Coronary artery (tissue), 2 donors: ENCODE measurements around the gene C3orf22.

Source experiments
- DNase-seq: peaks from one replicate; pipeline ENCODE4 v3.0.0-alpha.2; 2017; ENCODE audit warnings: low spot score
- H3K27ac ChIP-seq, 2 donors: fragments of 200-600 bp; sonication (generic); one replicate each; pipeline ENCODE4 v1.5.1; 2016 to 2019
- H3K4me3 ChIP-seq: fragments of 200-600 bp; sonication (generic); 2 replicates; pipeline ENCODE4 v1.5.1; 2016; ENCODE audit warnings: mild to moderate bottlenecking, moderate library complexity
- CTCF ChIP-seq: fragments of 200-600 bp; sonication (generic); IDR thresholded peaks from one replicate; pipeline ENCODE4 v1.5.1; 2019; ENCODE audit warnings: antibody characterized with exemption

Gene C3orf22

GRCh38 chr3:126521122-126521891, 37.4 kb downstream of the C3orf22 start:
- no peak for DNase-seq
- Histone ChIP-seq H3K4me3 (no peak overlapping the region), H3K27ac (no peak overlapping the region)
- TF ChIP-seq CTCF, result no peak

GRCh38 chr3:126519506-126520455, 39.0 kb downstream of the C3orf22 start:
- Histone ChIP-seq H3K27ac (no peak overlapping the region), H3K4me3 (no peak overlapping the region)
- TF ChIP-seq CTCF, result no peak
- DNase-seq, result no peak

GRCh38 chr3:126518779-126519177, 40.0 kb downstream of the C3orf22 start:
- Histone ChIP-seq H3K4me3 (no peak overlapping the region), H3K27ac (no peak overlapping the region)
- TF ChIP-seq CTCF, result no peak
- no peak for DNase-seq

GRCh38 chr3:126517986-126518778, 40.5 kb downstream of the C3orf22 start:
- DNase-seq, result no peak
- Histone ChIP-seq H3K4me3 (no peak overlapping the region), H3K27ac (no peak overlapping the region)
- no peak for TF ChIP-seq CTCF

GRCh38 chr3:126517291-126517951, 41.3 kb downstream of the C3orf22 start, which contains the start of gene UROC1:
Gene UROC1, minus strand, starts transcription at chr3:126517773. Its CDS starts 54 bp downstream, at chr3:126517719.
- H3K4me3 ChIP-seq, result no peak within 1 kb of the TSS
- TF ChIP-seq CTCF, result no peak
- DNase-seq, result no peak

GRCh38 chr3:126516936-126517290, 41.8 kb downstream of the C3orf22 start:
- no peak overlapping the region for H3K27ac ChIP-seq
- TF ChIP-seq CTCF, result no peak
- no peak for DNase-seq
- H3K4me3 ChIP-seq, result no peak overlapping the region

More at GRCh38 chr3:126517291-126517951, 41.3 kb downstream of the C3orf22 start, which contains the start of gene UROC1:
- no peak within 1 kb of the TSS for H3K27ac ChIP-seq
